ENCODE measurements around the gene TRAPPC14. TPM values are rescaled to one million over a fixed set of nuclear protein-coding genes. Genes with fewer than 3 reads are reported as not detected.

Gene TRAPPC14
- total and polyA plus RNA-seq, 9 of the 15 experiments (the other 6 are each of a cell fraction or from before 2014, with no cell fraction given): 0.42 to 45.9 (median 18.2) TPM

DNA sequence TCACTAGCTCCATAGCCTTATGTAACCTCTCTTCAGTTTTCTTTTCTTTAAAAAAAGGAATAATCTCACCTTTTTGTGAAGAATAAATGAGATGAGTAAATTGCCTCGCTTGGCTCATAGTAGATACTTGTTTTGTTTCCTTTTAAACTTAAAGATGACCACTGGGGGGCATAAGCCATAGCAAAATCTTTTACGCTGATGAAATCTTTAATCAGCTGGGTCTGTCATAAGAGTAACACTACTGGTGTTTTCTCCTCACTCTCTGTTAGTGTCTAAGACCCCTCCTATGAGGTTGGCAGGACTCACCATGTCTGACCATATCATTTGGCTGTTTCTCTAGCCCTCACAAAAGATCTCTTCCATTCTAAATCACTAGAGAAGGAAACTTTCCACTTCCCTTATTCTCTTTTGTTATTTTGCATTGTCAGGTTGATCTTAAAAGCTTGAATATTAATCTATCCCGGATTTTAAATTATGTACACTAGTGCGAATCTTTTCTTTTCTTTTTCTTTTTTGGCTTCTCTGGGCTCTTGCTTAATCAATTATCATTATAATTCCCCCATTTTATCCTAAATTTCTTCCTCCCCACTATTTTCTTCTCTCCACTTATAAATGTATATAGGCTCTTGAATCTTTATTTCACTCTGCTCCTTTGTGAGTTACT is 31.7 kb upstream of the TRAPPC14 start (continued):
- TF ChIP-seq PTRF (tag; IDR thresholded peaks at IDR 0.05): no peak
- TF ChIP-seq ZNF57 (CRISPR knock-in tag; IDR thresholded peaks at IDR 0.05): no peak
- no peak for TF ChIP-seq ZNF134 (CRISPR knock-in tag; conservative IDR thresholded peaks at IDR 0.05)
- TF ChIP-seq KLF16 (IDR thresholded peaks at IDR 0.05): no peak
- TF ChIP-seq, protein P1, sequence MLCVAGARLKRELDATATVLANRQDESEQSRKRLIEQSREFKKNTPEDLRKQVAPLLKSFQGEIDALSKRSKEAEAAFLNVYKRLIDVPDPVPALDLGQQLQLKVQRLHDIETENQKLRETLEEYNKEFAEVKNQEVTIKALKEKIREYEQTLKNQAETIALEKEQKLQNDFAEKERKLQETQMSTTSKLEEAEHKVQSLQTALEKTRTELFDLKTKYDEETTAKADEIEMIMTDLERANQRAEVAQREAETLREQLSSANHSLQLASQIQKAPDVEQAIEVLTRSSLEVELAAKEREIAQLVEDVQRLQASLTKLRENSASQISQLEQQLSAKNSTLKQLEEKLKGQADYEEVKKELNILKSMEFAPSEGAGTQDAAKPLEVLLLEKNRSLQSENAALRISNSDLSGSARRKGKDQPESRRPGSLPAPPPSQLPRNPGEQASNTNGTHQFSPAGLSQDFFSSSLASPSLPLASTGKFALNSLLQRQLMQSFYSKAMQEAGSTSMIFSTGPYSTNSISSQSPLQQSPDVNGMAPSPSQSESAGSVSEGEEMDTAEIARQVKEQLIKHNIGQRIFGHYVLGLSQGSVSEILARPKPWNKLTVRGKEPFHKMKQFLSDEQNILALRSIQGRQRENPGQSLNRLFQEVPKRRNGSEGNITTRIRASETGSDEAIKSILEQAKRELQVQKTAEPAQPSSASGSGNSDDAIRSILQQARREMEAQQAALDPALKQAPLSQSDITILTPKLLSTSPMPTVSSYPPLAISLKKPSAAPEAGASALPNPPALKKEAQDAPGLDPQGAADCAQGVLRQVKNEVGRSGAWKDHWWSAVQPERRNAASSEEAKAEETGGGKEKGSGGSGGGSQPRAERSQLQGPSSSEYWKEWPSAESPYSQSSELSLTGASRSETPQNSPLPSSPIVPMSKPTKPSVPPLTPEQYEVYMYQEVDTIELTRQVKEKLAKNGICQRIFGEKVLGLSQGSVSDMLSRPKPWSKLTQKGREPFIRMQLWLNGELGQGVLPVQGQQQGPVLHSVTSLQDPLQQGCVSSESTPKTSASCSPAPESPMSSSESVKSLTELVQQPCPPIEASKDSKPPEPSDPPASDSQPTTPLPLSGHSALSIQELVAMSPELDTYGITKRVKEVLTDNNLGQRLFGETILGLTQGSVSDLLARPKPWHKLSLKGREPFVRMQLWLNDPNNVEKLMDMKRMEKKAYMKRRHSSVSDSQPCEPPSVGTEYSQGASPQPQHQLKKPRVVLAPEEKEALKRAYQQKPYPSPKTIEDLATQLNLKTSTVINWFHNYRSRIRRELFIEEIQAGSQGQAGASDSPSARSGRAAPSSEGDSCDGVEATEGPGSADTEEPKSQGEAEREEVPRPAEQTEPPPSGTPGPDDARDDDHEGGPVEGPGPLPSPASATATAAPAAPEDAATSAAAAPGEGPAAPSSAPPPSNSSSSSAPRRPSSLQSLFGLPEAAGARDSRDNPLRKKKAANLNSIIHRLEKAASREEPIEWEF (CRISPR knock-in tag; IDR thresholded peaks at IDR 0.05): no peak
- no peak for TF ChIP-seq NR2F6 (CRISPR knock-in tag; IDR thresholded peaks at IDR 0.05)
- no peak for TF ChIP-seq ETV6 (IDR thresholded peaks at IDR 0.05; ENCODE audit: borderline replicate concordance in 1 of 2, low read depth in 2 of 2, low read length in 1 of 2)
- TF ChIP-seq ETV6 (CRISPR knock-in tag; IDR thresholded peaks at IDR 0.05; ENCODE audit: borderline replicate concordance): no peak
- no peak for TF ChIP-seq MIER1 (IDR thresholded peaks at IDR 0.05; ENCODE audit: low read depth)
- TF ChIP-seq, protein P2, sequence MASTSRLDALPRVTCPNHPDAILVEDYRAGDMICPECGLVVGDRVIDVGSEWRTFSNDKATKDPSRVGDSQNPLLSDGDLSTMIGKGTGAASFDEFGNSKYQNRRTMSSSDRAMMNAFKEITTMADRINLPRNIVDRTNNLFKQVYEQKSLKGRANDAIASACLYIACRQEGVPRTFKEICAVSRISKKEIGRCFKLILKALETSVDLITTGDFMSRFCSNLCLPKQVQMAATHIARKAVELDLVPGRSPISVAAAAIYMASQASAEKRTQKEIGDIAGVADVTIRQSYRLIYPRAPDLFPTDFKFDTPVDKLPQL (IDR thresholded peaks at IDR 0.05; ENCODE audit: extremely low read depth, insufficient read length): no peak
- TF ChIP-seq, protein P3, sequence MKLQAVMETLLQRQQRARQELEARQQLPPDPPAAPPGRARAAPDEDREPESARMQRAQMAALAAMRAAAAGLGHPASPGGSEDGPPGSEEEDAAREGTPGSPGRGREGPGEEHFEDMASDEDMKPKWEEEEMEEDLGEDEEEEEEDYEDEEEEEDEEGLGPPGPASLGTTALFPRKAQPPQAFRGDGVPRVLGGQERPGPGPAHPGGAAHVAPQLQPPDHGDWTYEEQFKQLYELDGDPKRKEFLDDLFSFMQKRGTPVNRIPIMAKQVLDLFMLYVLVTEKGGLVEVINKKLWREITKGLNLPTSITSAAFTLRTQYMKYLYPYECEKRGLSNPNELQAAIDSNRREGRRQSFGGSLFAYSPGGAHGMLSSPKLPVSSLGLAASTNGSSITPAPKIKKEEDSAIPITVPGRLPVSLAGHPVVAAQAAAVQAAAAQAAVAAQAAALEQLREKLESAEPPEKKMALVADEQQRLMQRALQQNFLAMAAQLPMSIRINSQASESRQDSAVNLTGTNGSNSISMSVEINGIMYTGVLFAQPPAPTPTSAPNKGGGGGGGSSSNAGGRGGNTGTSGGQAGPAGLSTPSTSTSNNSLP (IDR thresholded peaks at IDR 0.05; ENCODE audit: borderline replicate concordance, low read depth, low read length): peak; percentile 71; the same call in 1 of the 2 replicates
- TF ChIP-seq KAT8 (IDR thresholded peaks at IDR 0.05; ENCODE audit: low read depth): no peak
- TF ChIP-seq, protein P4, sequence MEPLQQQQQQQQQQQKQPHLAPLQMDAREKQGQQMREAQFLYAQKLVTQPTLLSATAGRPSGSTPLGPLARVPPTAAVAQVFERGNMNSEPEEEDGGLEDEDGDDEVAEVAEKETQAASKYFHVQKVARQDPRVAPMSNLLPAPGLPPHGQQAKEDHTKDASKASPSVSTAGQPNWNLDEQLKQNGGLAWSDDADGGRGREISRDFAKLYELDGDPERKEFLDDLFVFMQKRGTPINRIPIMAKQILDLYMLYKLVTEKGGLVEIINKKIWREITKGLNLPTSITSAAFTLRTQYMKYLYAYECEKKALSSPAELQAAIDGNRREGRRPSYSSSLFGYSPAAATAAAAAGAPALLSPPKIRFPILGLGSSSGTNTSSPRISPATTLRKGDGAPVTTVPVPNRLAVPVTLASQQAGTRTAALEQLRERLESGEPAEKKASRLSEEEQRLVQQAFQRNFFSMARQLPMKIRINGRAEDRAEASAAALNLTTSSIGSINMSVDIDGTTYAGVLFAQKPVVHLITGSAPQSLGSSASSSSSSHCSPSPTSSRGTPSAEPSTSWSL (CRISPR knock-in tag; IDR thresholded peaks at IDR 0.05; ENCODE audit: borderline replicate concordance): no peak
- TF ChIP-seq ZNF780A (CRISPR knock-in tag; IDR thresholded peaks at IDR 0.05): no peak
- TF ChIP-seq NFYB (IDR thresholded peaks at IDR 0.05; ENCODE audit: extremely low read depth, insufficient read length): no peak
- no peak for TF ChIP-seq ZNF140 (CRISPR knock-in tag; IDR thresholded peaks at IDR 0.05)
- TF ChIP-seq ZNF311 (CRISPR knock-in tag; IDR thresholded peaks at IDR 0.05): no peak
- TF ChIP-seq, protein P5, sequence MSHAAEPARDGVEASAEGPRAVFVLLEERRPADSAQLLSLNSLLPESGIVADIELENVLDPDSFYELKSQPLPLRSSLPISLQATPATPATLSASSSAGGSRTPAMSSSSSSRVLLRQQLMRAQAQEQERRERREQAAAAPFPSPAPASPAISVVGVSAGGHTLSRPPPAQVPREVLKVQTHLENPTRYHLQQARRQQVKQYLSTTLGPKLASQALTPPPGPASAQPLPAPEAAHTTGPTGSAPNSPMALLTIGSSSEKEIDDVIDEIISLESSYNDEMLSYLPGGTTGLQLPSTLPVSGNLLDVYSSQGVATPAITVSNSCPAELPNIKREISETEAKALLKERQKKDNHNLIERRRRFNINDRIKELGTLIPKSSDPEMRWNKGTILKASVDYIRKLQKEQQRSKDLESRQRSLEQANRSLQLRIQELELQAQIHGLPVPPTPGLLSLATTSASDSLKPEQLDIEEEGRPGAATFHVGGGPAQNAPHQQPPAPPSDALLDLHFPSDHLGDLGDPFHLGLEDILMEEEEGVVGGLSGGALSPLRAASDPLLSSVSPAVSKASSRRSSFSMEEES (CRISPR knock-in tag; IDR thresholded peaks at IDR 0.05): no peak
